NCI-H1436 (cell line): ENCODE measurements around the gene STIM2.
"Not testable (repeated sequence)": the region's sequence is repeated elsewhere in the genome, so short reads cannot be mapped to it uniquely, and the experiment has no call there.

Experiments used
- DNase-seq: peaks from one replicate; lab custom pipeline; 2025; lab: John Stamatoyannopoulos, UW

STIM2 gene

DNA sequence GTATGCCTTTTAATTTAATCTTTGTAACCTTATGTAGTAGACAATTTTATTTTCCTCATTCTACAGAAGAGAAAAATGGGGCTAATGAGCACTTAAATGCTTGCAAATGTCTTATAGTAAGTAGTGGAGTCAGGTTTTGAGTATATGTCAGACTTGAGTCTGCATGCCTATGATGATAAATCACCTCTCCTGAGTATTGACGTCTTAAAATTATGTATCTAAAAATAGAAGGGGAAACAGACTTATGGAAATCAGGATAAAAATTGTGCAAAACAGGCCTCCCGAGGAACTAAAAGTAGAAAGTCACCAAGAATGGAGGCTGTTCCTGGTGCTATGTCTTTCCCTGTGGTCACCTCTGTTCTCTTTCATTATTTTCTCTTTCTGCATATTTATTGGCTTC, 92.7 kb downstream of the STIM2 start:
- no peak for DNase-seq

DNA sequence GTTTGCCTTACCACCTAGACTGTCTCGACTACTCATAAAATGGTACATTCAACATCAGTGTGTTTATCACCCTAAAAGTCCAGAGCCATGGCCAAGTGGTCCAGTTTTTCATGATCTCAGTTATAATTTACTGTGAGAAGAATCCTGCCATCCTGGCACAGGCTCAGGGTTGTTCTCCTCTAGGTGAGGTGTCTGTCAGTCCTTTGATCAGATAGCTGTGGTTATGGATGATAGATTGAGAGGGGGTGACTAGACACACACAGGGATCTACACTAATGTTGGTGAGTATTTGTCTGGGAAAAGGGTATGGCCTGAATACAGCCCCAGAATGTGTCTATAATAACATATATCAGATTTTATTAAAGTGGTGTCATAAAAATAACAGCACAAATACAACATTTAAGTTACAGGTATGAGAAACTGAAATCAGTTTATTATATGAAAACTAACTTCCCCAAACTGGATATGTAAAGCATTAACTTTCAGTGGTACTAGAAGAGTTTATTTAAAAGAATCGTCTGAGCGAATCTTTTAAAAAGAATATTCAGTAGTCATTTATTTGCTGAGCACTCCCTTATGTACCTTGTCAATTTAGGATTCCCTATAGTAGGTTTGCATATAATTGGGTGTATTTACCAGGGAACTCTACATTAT, 93.3 kb downstream of the STIM2 start:
- DNase-seq, result no peak

GRCh38 chr4:26955241-26955640, 94.6 kb downstream of the STIM2 start:
- no peak for DNase-seq

DNA sequence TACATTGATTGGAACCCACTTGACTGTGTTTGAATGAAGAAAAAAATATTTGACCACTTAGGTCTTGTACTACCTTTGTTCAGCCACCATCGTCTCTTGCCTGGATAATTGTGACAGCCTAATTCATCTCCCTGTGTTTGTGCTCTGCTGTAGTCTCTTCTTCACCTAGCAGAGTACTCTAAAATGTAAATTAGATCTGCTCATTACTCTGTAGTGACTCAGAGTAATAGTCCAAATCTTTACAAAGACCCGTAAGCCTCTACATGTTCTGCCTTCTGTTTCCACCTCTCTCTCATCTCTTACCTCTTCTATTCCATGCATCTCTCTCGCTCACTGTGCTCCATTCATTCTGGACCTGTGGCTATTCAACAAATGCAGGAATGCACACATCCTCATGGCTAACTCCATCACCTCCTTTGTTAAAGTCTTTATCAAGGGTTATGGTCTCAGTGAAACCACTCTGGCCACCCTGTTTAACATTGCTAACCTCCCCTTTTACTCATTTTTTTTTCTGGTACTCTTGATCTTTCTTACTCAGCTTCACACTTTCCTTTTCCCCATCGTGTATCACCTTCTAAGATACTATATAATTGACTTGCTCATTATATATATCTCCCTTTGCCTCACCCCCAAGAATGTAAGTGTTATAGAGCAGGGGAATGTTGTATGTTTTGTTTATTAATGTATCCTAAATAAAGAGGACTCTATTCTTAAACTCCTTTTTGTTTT, 98.4 kb downstream of the STIM2 start:
- no peak for DNase-seq

DNA sequence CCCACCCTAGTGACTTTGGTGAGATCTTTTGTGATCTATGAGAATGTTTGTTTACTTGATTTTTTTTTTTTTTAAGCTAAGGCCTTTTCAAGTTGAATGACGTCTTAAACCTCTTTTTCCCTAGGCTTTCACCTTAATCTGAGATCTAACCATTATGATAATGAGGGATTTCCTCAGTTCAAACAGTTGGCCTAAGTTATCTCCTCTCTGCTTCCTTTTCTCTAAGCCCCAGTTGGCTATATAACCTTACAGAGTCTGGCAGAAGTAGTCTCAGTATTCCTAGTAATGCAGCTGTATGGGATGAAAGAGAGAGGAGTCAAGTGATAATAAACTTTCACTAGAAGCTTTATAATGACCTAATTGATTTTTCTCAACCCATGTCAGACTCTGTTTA, 99.0 kb downstream of the STIM2 start:
- DNase-seq, result no peak

GRCh38 chr4:26962720-26963119, 102.1 kb downstream of the STIM2 start:
- DNase-seq, result no peak

DNA sequence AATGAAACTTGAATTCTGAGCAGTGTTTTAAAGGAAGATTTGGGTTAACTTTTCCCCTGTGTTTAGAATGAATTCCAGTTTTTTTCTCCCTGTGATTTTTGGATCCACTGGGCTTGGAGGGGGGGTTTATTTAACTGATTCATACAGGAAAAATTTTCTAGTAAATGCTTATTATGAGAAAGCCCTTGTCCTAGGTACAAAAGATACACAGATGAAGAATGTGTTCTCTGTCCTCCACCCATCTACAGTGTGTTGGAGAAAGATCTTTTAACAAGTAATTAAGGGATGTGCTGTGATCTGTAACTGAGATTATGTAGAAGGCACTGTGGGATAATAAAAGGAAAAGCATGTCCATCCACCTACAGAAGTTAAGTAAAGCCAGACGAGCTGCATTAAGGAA, 103.9 kb downstream of the STIM2 start:
- DNase-seq, result no peak

DNA sequence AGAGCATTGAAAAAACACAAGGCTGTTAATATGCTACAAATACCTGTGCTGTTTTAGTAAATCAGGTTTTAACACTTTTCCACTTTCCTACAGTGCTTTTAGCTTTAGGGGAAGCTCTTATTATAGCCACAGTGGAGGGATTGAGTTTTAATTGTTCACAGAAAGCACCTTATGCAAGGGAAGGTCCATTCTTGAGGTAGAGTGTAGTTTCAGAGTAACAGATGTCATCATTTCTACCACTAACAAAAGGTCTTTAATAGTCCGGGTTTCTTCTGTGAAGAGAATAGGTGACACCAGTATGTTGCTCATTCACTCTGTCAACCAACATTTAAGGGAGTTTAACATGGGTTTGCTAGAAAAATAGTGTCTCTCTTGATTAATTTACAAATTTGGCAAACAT, 104.4 kb downstream of the STIM2 start:
- DNase-seq, result no peak

- not testable (repeated sequence) for DNase-seq
These were observed 115.0 kb downstream of the STIM2 start for GRCh38 chr4:26975464-26976181.

DNA sequence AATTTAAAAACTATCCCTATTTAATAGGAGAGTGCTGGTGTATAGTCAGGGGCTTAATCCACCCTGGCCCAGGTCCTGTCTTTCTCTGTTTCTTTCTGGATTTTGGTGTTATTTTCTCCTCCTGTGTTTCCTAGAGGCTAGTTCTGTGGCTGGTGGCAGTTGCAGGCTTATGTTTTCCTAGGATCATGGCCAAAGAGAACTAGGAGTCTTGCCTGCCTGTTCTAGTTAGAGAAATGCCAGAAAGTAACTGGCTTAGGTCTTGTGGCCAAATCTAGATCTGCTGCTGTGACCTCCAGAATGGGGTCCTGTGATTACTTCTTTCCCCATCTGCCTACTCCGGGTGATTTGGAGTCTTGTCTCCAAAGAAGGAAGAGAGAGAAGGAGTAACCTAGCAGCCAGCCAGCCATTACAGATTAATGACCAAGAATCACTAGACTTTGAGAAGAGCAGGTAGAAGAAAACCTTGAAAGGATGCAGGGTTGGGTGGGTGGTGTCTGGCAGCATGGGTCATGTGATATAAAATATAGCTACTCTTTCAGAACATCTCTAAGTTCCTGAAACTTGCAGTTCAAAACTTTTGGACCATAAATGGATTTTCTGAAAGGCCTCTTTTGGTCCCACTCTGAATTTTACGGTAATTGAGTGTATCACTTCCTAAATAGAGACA, 117.9 kb downstream of the STIM2 start:
- no peak for DNase-seq

GRCh38 chr4:26984896-26985295, 124.3 kb downstream of the STIM2 start:
- DNase-seq, result no peak

DNA sequence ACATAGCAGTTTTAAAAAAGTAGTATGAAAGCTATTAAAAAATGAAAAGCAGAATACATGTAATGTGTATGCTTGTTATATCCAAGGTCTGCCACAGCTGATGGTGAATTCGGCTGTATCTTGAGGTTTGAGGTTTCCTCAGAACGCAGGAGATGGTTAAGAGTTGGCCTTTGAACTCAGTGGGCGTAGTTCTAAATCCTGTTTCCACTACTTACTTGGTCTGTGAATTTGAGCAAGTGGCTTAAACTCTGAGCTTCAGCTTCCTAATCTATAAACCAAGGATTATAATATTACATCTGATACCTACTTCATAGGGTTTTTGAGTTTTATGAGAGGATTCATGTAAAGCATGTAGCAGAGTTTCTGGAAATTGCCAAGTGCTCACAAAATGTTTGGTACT, 125.2 kb downstream of the STIM2 start:
- DNase-seq, result no peak

- no peak for DNase-seq
These were observed 126.5 kb downstream of the STIM2 start for GRCh38 chr4:26987191-26987590.

GRCh38 chr4:26991057-26991456, 130.4 kb downstream of the STIM2 start:
- DNase-seq, result no peak

GRCh38 chr4:26992657-26993361, 132.2 kb downstream of the STIM2 start:
- no peak for DNase-seq

DNA sequence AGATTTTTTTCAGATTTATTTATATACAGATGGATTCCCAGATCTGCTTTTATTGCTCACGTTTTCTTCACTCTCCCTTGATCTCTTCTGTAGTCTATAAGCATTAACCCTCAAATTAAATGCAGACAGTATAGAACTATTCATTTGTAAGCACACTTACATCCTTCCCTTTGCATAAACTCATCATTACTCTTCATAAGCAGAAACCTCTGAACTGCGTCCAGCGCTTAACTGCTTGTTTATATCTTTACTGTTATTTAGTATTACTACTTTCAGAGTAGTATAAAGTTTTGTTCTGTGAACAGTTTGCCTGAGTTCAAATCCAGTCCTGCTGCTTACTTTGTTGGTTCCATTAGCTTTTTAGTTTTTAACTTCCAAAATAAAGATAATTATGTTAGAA, 132.9 kb downstream of the STIM2 start:
- DNase-seq, result no peak

DNA sequence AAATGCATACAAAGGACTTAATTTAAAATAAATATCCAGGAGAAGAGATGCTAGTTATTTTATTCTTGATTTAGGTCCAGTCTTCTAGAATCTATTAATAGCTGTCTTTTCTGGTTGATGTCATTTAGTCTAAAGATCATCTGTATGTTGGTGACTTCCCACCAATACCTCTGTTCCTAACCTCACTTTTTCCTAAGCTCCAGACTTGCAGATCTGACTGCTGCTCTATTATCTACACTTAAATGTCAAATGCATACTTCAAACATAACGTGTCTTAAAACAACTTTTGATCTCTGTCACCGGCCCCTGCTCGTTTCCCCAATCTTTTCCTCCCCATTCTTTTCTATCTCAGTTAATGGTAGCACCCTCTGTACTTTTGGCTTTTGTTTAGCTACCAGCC, 133.3 kb downstream of the STIM2 start:
- DNase-seq, result no peak

DNA sequence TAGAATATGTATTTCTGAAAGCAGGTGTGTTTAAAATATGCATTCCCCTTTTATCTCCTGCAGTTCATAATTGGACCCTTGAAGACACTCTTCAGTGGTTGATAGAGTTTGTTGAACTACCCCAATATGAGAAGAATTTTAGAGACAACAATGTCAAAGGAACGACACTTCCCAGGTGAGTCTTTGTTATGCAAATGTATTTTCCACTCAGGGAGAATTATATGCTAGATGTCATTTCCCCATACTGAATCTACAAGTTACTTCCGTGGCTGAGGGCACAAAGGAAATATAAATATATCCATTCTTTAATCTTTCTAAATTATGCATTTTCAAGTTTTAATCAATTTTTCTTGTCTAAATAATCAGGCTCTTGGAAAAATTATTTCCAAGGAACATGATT, 134.7 kb downstream of the STIM2 start:
- peak; percentile 18 for DNase-seq

DNA sequence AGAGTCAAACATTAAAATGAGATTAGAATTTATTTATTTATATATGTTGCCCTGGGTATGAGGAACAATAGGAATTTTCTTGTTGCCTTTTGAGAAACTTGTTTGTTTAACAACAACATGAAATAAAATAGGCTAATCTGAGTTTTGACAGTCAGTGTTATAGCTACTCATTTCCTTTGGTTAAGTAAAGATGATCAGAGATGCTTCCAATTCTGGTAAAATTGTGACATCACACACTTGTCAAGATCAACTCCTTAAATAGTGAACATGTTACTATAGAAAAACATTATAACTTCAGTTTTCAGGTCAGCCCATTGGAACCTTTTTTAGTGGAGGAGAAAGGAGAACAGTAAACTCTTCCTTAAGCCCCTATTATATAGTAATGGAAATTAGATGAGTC, 136.1 kb downstream of the STIM2 start:
- no peak for DNase-seq

GRCh38 chr4:26999689-27000088, 139.0 kb downstream of the STIM2 start:
- DNase-seq, result no peak

DNA sequence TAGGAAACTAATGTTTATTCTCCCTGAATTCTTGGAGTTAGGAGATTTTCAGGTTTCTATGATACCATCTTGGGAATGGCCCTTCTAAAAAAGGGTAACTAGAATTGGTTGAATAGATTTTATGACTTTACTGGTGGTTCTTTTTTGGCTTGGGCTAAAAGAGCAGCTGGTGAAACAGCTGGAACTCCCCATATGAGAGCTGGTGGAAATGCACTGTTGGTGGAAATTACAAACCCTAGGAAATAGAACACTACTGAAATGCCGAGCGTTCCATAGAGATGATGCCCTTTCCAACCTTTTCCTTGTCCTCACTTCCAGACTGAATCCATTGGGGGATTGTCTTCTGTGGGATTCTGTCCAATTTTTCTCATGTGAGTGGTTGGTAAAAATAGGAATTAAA, 139.5 kb downstream of the STIM2 start:
- no peak for DNase-seq

DNA sequence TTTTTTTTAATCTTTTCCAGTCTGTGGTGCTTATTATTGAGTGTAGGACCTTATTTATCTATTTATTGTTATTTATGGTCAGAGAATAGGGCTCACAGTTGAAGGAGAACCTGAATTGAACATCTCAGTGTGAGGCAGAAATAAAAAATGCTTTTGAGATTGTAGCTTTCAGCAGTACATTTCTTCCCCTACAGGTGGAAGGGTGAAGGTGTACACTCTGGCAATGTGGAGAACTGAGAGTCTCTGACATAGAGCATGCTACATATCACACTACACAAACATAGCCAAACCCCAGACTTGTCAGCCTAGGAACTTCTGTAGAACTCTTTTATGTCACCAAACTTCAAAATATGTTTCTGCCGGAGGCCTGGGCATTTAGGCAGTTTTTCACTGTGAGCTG, 140.2 kb downstream of the STIM2 start:
- no peak for DNase-seq
